Heart right ventricle (tissue), 16 donors: Measurements from ENCODE around the gene SHQ1. TPM values are rescaled to one million over a fixed set of nuclear protein-coding genes. Genes with fewer than 3 reads are reported as not detected.
A peak's percentile ranks its signal among the peaks of the same experiment; 100 is the strongest.

ENCODE experiments used
- ATAC-seq, 8 donors: fragments of 200-7000 bp; cut with Tn5 transposase; one replicate each; pipeline ENCODE4 v1.9.1; 2020; ENCODE audit warnings: mild to moderate bottlenecking in 8 of 8, moderate library complexity in 8 of 8, moderate number of reproducible peaks in 1 of 8
- DNase-seq, 2 donors: peaks; one replicate each; pipeline ENCODE4 v3.0.0-alpha.2; 2020
- H3K27ac ChIP-seq, 10 donors: fragments of 200-600 bp; sonication (generic) in 2 of 10; one replicate each; pipeline versions ENCODE4 v1.5.0 to v1.8.0; 2020 to 2022; ENCODE audit warnings: mild to moderate bottlenecking in 3 of 10
- H3K27me3 ChIP-seq, 7 donors: fragments of 200-600 bp; one replicate each; pipeline ENCODE4 v1.8.0; 2021 to 2022; ENCODE audit warnings: mild to moderate bottlenecking in 2 of 7
- H3K36me3 ChIP-seq, 9 donors: fragments of 200-600 bp; sonication (generic) in 1 of 9; one replicate each; pipeline versions ENCODE4 v1.5.0 to v1.8.0; 2020 to 2022; ENCODE audit warnings: mild to moderate bottlenecking in 2 of 9
- H3K4me1 ChIP-seq, 9 donors: fragments of 200-600 bp; sonication (generic) in 1 of 9; one replicate each; pipeline versions ENCODE4 v1.5.0 to v1.8.0; 2020 to 2022; ENCODE audit warnings: mild to moderate bottlenecking in 4 of 9
- H3K4me3 ChIP-seq, 10 donors: fragments of 200-600 bp; sonication (generic) in 2 of 10; one replicate each; pipeline versions ENCODE4 v1.5.0 to v1.8.0; 2020 to 2022; ENCODE audit warnings: mild to moderate bottlenecking in 7 of 10, moderate library complexity in 2 of 10
- H3K9me3 ChIP-seq, 11 donors: fragments of 200-600 bp in 10 of 11; sonication (generic) in 2 of 11; one replicate each; pipeline versions ENCODE4 v1.5.0 to v1.8.0; 2013 to 2022; ENCODE audit warnings: mild to moderate bottlenecking in 2 of 11, control low read depth in 1 of 11, moderate library complexity in 1 of 11
- WGBS, 2 donors: extraction: QIAGEN DNeasy Blood & Tissue Kit; methylation state at CpG; one replicate each; pipeline ENCODE4 v1.1.7; 2013; ENCODE audit warnings: inconsistent platforms in 1 of 2; 5-methylcytosine and 5-hydroxymethylcytosine counted together
- intact Hi-C, 10 donors: fragments of 100-400 bp; cut with DNase I; formaldehyde crosslinking; loops; one replicate each; pipeline versions ENCODE4 v1.11.1 to v1.14.2; 2022
- polyA plus RNA-seq, 2 donors: library from polyadenylated mRNA; stranded (reverse); fragments of 200-250 nt; gene quantifications; one replicate each; pipeline ENCODE4 v1.2.3, GENCODE V29; 2013
- total RNA-seq, 10 donors: library from RNA; stranded (reverse); fragmentation: NEBNext Ultra II Directional in 3 of 10; extraction: Animal tissue kit (Norgen Biotek cat#: 25700) in 3 of 10; gene quantifications; one replicate each; pipeline versions ENCODE4 v1.2.1 to v1.2.4, GENCODE V29; 2021 to 2023
- TF ChIP-seq, protein P1 (sequence below), 9 donors: fragments of 200-600 bp; sonication (generic) in 2 of 9; IDR thresholded peaks; one replicate each; pipeline versions ENCODE4 v1.5.0 to v1.8.0; 2021 to 2022; ENCODE audit warnings: antibody characterized with exemption in 9 of 9, mild to moderate bottlenecking in 5 of 9, moderate library complexity in 1 of 9
- donor health status: Arrhythmogenic right ventricular cardiomyopathy.
- donor health status: ischemic (EF 13 %, LVEDD 7.1; RV severe dilation, severe dysfunction).
- donor health status: healthy with polysubstance abuse.
- donor health status: DM: no; HTN: yes; CAD: no.
- donor health status: DM: no; HTN: no; CAD: no.
- donor health status: ischemic (EF 25% LVEDD 6.9; RV normal size, moderate dysfunction).
- donor health status: ischemic (EF 25% LVEDD 5.7; RV mildly dilated, moderate dysfunction).
- donor health status: healthy.
- donor health status: DM: yes; HTN: yes; CAD: no.
- donor health status: Ischemic cardiomyopathy.
- donor health status: ischemic (EF 35%, LVEDD 5.7; RV mildly dilated, moderate dysfunction).
- donor health status: nonischemic (EF 11% LVEDD 7.7; RV severe dilation, severe dysfunction).
- donor health status: DM: yes; HTN: yes; CAD: no.
- donor health status: PGD.
- donor health status: ischemic (EF 29% LVEDD 5.4; RV normal size, mild dysfunction).
- donor health status: nonischemic (EF 23%, LVEDD 6.1; RV moderate dilation, normal function).

SHQ1 gene
- total and polyA plus RNA-seq, 12 donors: 8.0 to 24.0 (median 17.2) TPM

DNA sequence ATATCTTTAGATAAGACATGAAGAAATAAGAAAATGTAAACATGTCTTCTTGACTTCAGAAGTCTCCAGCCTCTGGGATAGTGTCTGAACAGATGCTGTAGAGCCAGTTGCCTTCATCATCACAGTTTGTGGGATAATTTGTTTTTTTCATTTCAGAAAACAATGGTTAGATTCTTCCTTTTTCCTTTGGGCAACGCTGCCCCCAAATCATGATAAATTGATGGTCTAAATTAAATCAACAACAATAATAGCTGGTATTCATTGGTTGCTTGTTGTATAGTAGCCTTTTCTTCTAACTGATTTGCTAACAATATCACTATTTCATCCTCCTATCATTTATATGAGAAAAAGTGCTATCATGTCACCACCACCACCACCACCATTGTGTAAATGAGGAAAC, 12.6 kb upstream of the SHQ1 start:
- TF ChIP-seq, protein P1, sequence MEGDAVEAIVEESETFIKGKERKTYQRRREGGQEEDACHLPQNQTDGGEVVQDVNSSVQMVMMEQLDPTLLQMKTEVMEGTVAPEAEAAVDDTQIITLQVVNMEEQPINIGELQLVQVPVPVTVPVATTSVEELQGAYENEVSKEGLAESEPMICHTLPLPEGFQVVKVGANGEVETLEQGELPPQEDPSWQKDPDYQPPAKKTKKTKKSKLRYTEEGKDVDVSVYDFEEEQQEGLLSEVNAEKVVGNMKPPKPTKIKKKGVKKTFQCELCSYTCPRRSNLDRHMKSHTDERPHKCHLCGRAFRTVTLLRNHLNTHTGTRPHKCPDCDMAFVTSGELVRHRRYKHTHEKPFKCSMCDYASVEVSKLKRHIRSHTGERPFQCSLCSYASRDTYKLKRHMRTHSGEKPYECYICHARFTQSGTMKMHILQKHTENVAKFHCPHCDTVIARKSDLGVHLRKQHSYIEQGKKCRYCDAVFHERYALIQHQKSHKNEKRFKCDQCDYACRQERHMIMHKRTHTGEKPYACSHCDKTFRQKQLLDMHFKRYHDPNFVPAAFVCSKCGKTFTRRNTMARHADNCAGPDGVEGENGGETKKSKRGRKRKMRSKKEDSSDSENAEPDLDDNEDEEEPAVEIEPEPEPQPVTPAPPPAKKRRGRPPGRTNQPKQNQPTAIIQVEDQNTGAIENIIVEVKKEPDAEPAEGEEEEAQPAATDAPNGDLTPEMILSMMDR (IDR thresholded peaks at IDR 0.05): no peak
- no peaks in the 10 kb centered on the region for H3K27me3 ChIP-seq
- WGBS, 2 donors: 62 to 63% methylated on average over 1 of the region's 1 CpG
- H3K27ac ChIP-seq: no peak overlapping the region
- intact Hi-C loops: loop anchor here in 1 of 10 donors (10.0 kb wide), 1 partner anchor 224 kb away; no protein-coding TSS in a partner anchor
- H3K4me3 ChIP-seq: no peak overlapping the region
- H3K4me1 ChIP-seq: no peaks in the 10 kb centered on the region
- H3K9me3 ChIP-seq: no peaks in the 10 kb centered on the region
- ATAC-seq (no peak), DNase-seq (no peak)
- H3K36me3 ChIP-seq: no peaks in the 10 kb centered on the region

DNA sequence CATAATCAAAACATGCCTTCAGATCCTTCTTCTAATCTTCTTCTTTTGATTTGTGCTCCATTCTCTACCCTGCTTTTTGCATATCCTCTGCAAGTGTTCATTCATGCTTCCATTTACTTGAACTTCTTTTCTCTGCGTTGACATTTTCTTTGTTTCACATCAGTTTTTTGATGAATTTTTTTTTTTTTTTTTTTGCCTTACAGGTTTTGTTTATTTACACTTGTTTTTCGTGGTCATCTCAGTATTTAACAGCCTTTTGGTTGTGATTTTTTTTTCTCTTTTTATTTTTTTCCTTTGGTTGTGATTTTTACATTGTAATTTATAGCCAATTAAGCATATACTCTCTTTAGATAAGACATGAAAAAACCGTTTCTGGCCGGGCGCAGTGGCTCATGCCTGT, 11.8 kb upstream of the SHQ1 start:
- Histone ChIP-seq H3K27me3 (no peaks in the 10 kb centered on the region), H3K27ac (no peak overlapping the region), H3K9me3 (no peaks in the 10 kb centered on the region), H3K4me1 (no peaks in the 10 kb centered on the region), H3K36me3 (no peaks in the 10 kb centered on the region), H3K4me3 (no peak overlapping the region)
- ATAC-seq (no peak), DNase-seq (no peak)
- WGBS, 2 donors: 82 to 86% methylated on average over 5 of the region's 5 CpGs
- TF ChIP-seq, protein P1 (IDR thresholded peaks at IDR 0.05): no peak
- intact Hi-C loops: loop anchor here in 1 of 10 donors (10.0 kb wide), 1 partner anchor 225 kb away; no protein-coding TSS in a partner anchor

DNA sequence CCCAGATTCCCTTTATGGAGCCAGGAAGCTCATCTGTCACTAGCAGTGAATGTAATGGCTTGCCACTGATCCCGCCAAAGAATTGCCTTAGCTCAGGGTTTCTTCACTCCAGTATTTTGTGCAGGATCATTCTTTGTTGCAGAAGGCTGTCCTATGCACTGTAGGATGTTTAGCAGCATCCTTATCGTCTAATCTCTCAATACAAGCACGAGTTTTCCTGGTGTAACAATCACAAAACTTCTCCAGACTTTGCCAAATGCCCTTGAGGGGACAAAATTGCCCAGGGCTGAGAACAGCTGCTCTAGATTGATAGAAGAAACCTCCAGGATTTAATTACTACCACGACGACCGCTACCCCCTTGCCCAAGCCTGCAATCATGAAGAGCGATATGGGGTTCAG, 6.8 kb upstream of the SHQ1 start:
- intact Hi-C loops: loop anchor here in 5 of 10 donors (10.0 kb wide), 2 partner anchors 200 to 230 kb away; no protein-coding TSS in a partner anchor
- Histone ChIP-seq H3K27ac (no peak overlapping the region), H3K9me3 (no peaks in the 10 kb centered on the region), H3K27me3 (no peaks in the 10 kb centered on the region), H3K4me1 (no peaks in the 10 kb centered on the region), H3K36me3 (no peaks in the 10 kb centered on the region), H3K4me3 (no peak overlapping the region)
- DNase-seq (no peak), ATAC-seq (no peak)
- TF ChIP-seq, protein P1 (IDR thresholded peaks at IDR 0.05): no peak
- WGBS, 2 donors: 69 to 77% methylated on average over 7 of the region's 7 CpGs

DNA sequence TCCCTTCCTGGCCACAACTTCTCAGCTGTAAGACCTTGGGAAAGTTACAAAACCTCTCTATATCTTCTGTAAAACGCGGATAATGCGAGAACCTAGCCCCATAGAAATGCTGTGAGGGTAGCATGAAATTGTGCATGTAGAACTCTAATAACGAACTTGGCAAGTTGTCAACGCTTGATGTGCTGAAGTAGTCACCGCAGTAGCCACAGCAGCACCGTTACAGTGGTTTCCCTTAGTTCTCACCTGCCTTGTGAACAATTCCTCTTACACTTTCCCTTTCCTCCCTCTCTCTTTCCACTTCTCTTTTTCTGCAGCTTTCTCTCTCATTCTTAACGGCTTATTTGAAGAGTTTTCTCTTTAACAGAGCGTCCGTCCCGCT, 447 bp upstream of the SHQ1 start:
- intact Hi-C loops: loop anchor here in 8 of 10 donors (5.0 to 10.0 kb wide), 6 partner anchors 146 to 1124 kb away; partner anchors contain the start of genes EBLN2 (in 2 of the 8), EIF4E3 (in 2 of the 8) and PPP4R2 (in 2 of the 8)
- no peaks in the 10 kb centered on the region for H3K27me3 ChIP-seq
- peak overlapping the region; percentile 51 to 97 (median 80) for H3K4me3 ChIP-seq
- H3K27ac ChIP-seq: peak overlapping the region in 1 of 10 donors; percentile 3
- H3K9me3 ChIP-seq: no peaks in the 10 kb centered on the region
- TF ChIP-seq, protein P1 (IDR thresholded peaks at IDR 0.05): no peak
- peak in 1 of 2 donors; percentile 6 for DNase-seq
- H3K4me1 ChIP-seq: peaks cover 7 to 45% (median 24%) of the 10 kb centered on the region in 9 donors
- WGBS, 2 donors: 1% methylated on average over 11 of the region's 11 CpGs
- H3K36me3 ChIP-seq: peaks cover 0 to 3% (median 0%) of the 10 kb centered on the region in 9 donors
- ATAC-seq: peak in 6 of 8 donors; percentile 1 to 32 (median 10)
